Measurements from ENCODE around the gene EFCAB13. TPM values are rescaled to one million over a fixed set of nuclear protein-coding genes. Genes with fewer than 3 reads are reported as not detected.

Gene EFCAB13
- total RNA-seq, 1 donor from 2014 or later: 6.7 TPM

DNA sequence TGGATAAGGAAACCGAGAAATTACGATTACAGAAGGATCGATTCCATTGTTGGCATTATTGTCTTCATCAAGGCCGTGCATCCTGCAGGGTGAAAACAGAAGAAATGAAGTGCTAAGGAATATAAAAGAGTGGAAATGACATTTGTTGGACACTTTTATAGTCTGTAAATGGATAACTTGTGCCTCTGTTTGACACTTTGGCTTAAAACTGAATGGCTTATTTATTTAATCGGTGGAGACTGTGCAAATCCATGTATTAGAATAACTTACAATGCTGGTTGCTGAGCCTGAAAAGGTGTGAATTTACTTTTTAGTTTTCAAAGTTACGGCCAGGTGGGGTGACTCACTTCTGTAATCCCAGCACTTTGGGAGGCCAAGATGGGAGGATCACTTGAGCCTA is 38.8 kb upstream of the EFCAB13 start:
- no peak for DNase-seq (ENCODE audit: low read depth)
- H3K4me3 ChIP-seq (ENCODE audit: low read depth, low read length): no peak overlapping the region
- H3K27me3 ChIP-seq (ENCODE audit: control insufficient read depth, insufficient read depth, low read length): no peaks in the 10 kb centered on the region
- TF ChIP-seq, protein P1, sequence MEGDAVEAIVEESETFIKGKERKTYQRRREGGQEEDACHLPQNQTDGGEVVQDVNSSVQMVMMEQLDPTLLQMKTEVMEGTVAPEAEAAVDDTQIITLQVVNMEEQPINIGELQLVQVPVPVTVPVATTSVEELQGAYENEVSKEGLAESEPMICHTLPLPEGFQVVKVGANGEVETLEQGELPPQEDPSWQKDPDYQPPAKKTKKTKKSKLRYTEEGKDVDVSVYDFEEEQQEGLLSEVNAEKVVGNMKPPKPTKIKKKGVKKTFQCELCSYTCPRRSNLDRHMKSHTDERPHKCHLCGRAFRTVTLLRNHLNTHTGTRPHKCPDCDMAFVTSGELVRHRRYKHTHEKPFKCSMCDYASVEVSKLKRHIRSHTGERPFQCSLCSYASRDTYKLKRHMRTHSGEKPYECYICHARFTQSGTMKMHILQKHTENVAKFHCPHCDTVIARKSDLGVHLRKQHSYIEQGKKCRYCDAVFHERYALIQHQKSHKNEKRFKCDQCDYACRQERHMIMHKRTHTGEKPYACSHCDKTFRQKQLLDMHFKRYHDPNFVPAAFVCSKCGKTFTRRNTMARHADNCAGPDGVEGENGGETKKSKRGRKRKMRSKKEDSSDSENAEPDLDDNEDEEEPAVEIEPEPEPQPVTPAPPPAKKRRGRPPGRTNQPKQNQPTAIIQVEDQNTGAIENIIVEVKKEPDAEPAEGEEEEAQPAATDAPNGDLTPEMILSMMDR (IDR thresholded peaks at IDR 0.05; ENCODE audit: insufficient read depth, low read length, poor library complexity, severe bottlenecking): no peak
- peaks cover 12% of the 10 kb centered on the region for H3K36me3 ChIP-seq (ENCODE audit: control insufficient read depth, insufficient read depth, low read length)

GRCh38 chr17:47286198-47286914 is 37.4 kb upstream of the EFCAB13 start:
- DNase-seq (ENCODE audit: low read depth): no peak
- Histone ChIP-seq H3K27me3 (ENCODE audit: control insufficient read depth, insufficient read depth, low read length) (no peaks in the 10 kb centered on the region), H3K36me3 (ENCODE audit: control insufficient read depth, insufficient read depth, low read length) (peaks cover 15% of the 10 kb centered on the region), H3K4me3 (ENCODE audit: low read depth, low read length) (no peak overlapping the region)
- TF ChIP-seq, protein P1 (IDR thresholded peaks at IDR 0.05; ENCODE audit: insufficient read depth, low read length, poor library complexity, severe bottlenecking): no peak

GRCh38 chr17:47287068-47287467 is 36.7 kb upstream of the EFCAB13 start:
- TF ChIP-seq, protein P1 (IDR thresholded peaks at IDR 0.05; ENCODE audit: insufficient read depth, low read length, poor library complexity, severe bottlenecking): no peak
- peaks cover 15% of the 10 kb centered on the region for H3K36me3 ChIP-seq (ENCODE audit: control insufficient read depth, insufficient read depth, low read length)
- H3K4me3 ChIP-seq (ENCODE audit: low read depth, low read length): no peak overlapping the region
- no peak for DNase-seq (ENCODE audit: low read depth)
- H3K27me3 ChIP-seq (ENCODE audit: control insufficient read depth, insufficient read depth, low read length): no peaks in the 10 kb centered on the region

DNA sequence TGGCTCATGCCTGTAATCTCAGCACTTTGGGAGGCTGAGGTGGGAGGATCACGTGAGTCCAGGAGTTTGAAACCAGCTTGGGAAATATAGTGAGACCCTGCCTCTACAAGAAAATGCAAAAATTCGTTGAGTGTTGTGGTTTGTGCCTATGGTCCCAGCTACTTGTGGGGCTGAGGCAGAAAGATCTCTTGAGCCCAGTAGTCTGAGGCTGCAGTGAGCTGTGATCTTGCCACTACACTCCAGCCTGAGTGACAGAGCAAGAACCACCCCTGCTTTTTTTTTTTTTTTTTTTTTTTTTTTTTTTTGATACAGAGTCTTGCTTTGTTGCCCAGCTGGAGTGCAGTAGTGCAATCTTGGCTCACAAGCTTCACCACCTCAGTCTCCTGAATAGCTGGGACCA is 36.1 kb upstream of the EFCAB13 start:
- peaks cover 15% of the 10 kb centered on the region for H3K36me3 ChIP-seq (ENCODE audit: control insufficient read depth, insufficient read depth, low read length)
- no peak overlapping the region for H3K4me3 ChIP-seq (ENCODE audit: low read depth, low read length)
- TF ChIP-seq, protein P1 (IDR thresholded peaks at IDR 0.05; ENCODE audit: insufficient read depth, low read length, poor library complexity, severe bottlenecking): no peak
- DNase-seq (ENCODE audit: low read depth): no peak
- H3K27me3 ChIP-seq (ENCODE audit: control insufficient read depth, insufficient read depth, low read length): no peaks in the 10 kb centered on the region

DNA sequence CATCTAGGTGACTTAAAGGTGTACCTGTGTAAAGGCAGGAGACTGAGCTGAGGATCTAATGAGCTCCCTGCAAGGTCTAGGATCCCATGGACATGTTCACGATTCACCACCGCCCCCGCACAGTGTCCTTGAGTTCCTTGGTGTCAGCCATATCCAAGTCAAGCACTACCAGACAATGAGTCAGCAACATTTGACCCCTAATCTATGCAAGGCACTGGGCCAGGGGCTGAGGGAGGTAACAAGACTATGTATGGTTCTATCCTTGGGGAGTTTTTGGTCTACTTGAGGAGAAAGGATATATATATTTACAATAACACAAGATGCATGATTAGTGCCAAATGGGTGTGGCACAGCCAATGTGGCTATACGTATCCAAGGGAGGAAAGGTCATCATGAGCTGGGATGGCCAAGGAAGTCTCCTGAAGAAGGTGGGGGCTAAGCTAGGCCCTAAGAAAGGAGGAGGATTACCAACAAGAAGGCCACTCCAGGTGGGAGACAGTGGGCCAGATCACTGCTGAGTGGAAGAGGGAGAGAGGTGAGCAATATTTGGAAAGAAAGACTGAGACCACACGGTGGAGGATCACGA is 35.1 kb upstream of the EFCAB13 start:
- no peaks in the 10 kb centered on the region for H3K27me3 ChIP-seq (ENCODE audit: control insufficient read depth, insufficient read depth, low read length)
- TF ChIP-seq, protein P1 (IDR thresholded peaks at IDR 0.05; ENCODE audit: insufficient read depth, low read length, poor library complexity, severe bottlenecking): no peak
- H3K4me3 ChIP-seq (ENCODE audit: low read depth, low read length): no peak overlapping the region
- DNase-seq (ENCODE audit: low read depth): no peak
- peaks cover 16% of the 10 kb centered on the region for H3K36me3 ChIP-seq (ENCODE audit: control insufficient read depth, insufficient read depth, low read length)
